Skin of body (tissue), 2 donors: ENCODE results near the gene DNAI4. TPM values are rescaled to one million over a fixed set of nuclear protein-coding genes. Genes with fewer than 3 reads are reported as not detected.
A peak's percentile ranks its signal among the peaks of the same experiment; 100 is the strongest.

Experiments used
- DNase-seq: peaks from one replicate; lab custom pipeline; 2025; lab: John Stamatoyannopoulos, UW
- total RNA-seq: library from RNA; depleted of rRNA; stranded (reverse); fragments of >200 nt; gene quantifications from one replicate; pipeline ENCODE4 v1.2.3, GENCODE V29; 2014

DNAI4 gene
- total RNA-seq, 1 donor from 2014 or later, result 16.2 TPM

- no peak for DNase-seq
These were observed 155.0 kb downstream of the DNAI4 start for GRCh38 chr1:66769512-66770229.

DNA sequence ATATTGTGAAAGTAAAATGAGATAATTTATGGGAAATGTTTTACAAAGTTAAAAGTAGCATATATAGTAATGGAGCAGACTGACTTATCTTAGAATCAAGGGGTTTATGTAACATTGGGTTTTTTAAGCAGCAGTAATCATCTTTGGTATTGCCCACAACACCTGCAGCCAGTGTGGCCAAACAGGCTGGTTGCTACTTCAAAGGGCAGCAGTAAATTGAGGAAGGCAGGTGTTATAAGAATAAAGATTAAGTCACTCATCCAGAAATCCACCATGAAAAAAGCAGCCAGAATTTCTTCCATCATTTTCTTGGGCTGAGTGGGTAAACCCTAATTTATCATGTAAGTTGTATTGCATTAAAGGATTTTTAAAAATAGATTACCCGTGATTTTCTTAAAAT lies 155.7 kb downstream of the DNAI4 start:
- DNase-seq, result no peak

DNA sequence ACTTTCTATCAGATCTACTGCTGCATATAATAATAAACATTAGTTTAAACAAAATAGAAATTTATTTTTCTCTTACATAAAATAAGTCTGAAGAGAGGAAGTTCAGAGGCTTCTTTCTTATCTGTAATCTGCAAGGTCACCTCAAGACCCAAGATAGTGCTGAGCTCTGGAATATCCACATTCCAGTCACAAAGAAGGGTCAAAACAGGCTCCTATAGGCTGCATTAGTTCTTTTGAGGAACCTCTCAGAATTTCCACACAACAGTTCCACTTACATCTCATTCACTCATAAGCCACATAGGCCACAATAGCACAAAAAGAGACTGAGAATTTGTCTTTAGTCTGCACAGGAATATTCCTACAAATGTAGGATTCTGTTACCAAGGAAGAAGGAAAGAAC lies 157.0 kb downstream of the DNAI4 start:
- DNase-seq, result no peak

GRCh38 chr1:66764994-66765578 lies 159.6 kb downstream of the DNAI4 start:
- DNase-seq, result peak; percentile 9

Other genes with a start within 250 kb of the DNAI4 start
- 4.5 TPM for gene DYNLT5, start 172.4 kb downstream of the DNAI4 start, total RNA-seq
- not detected for gene INSL5, start 123.6 kb downstream of the DNAI4 start, total RNA-seq
- 29.1 TPM for gene MIER1, start 134 bp upstream of the DNAI4 start, total RNA-seq
- 10.5 TPM for gene SLC35D1, start 129.3 kb upstream of the DNAI4 start, total RNA-seq
- gene C1orf141, start 210.1 kb upstream of the DNAI4 start, total RNA-seq, result not detected
- gene IL23R, start 241.6 kb upstream of the DNAI4 start, total RNA-seq, result not detected